Gastroesophageal sphincter (tissue), 3 donors: Measurements from ENCODE around the gene ANK3.

Experiments
- CTCF ChIP-seq, 4 experiments: fragments of 200-600 bp in 2 of 4; fragments of 450-650 bp in 2 of 4; sonication (generic) in 1 of 4; IDR thresholded peaks; one replicate each; pipeline ENCODE4 v1.5.1; 2017 to 2019; ENCODE audit warnings: antibody characterized with exemption in 4 of 4, mild to moderate bottlenecking in 2 of 4, moderate library complexity in 2 of 4
- EP300 ChIP-seq: sonication (generic); formaldehyde crosslinking; IDR thresholded peaks from one replicate; pipeline ENCODE4 v1.6.1; 2017; ENCODE audit warnings: antibody characterized with exemption, mild to moderate bottlenecking
- POLR2A ChIP-seq, 2 donors: fragments of 450-650 bp; IDR thresholded peaks; one replicate each; pipeline ENCODE4 v1.6.1; 2017; ENCODE audit warnings: antibody characterized with exemption in 2 of 2, mild to moderate bottlenecking in 2 of 2, moderate library complexity in 1 of 2
- POLR2AphosphoS5 ChIP-seq: sonication (generic); formaldehyde crosslinking; IDR thresholded peaks from one replicate; pipeline ENCODE4 v1.6.1; 2017; ENCODE audit warnings: antibody characterized with exemption

- TF ChIP-seq CTCF (IDR thresholded peaks at IDR 0.05): no peak
- TF ChIP-seq POLR2AphosphoS5: no peak
- TF ChIP-seq POLR2A (IDR thresholded peaks at IDR 0.05): no peak
- no peak for TF ChIP-seq EP300
Measured at GRCh38 chr10:60006062-60006461, 383.6 kb downstream of the ANK3 start.
